ENCODE results near the gene SGCD.

- TF ChIP-seq NEUROD1 (IDR thresholded peaks at IDR 0.05; ENCODE audit: borderline replicate concordance, low read depth, low read length, partially characterized antibody) = no peak
- no peak for TF ChIP-seq BCL6 (CRISPR knock-in tag; IDR thresholded peaks at IDR 0.05)
- TF ChIP-seq STAT6 (CRISPR knock-in tag; IDR thresholded peaks at IDR 0.05) = no peak
- no peak for TF ChIP-seq CTCF (IDR thresholded peaks at IDR 0.05 in 2 of 3, conservative IDR thresholded peaks at IDR 0.05 in 1 of 3; ENCODE audit: insufficient read depth in 2 of 3, low read depth in 1 of 3, low read length in 3 of 3)
- no peak for TF ChIP-seq YY1 (IDR thresholded peaks at IDR 0.05; ENCODE audit: borderline replicate concordance in 1 of 3, control insufficient read depth in 1 of 3, extremely low read depth in 1 of 3, insufficient read depth in 3 of 3, insufficient read length in 1 of 3, insufficient replicate concordance in 2 of 3, low read depth in 1 of 3, low read length in 2 of 3)
- TF ChIP-seq TBL1XR1 (IDR thresholded peaks at IDR 0.05; ENCODE audit: low read length in 2 of 2) = no peak
- TF ChIP-seq SMARCC2 (IDR thresholded peaks at IDR 0.05; ENCODE audit: low read depth) = no peak
- TF ChIP-seq ZNF395 (CRISPR knock-in tag; IDR thresholded peaks at IDR 0.05) = no peak
- TF ChIP-seq ELF1 (tag; IDR thresholded peaks at IDR 0.05) = no peak
- TF ChIP-seq REST (IDR thresholded peaks at IDR 0.05; ENCODE audit: borderline replicate concordance) = no peak
- TF ChIP-seq REST (CRISPR knock-in tag; IDR thresholded peaks at IDR 0.05; ENCODE audit: low read depth) = no peak
- no peak for TF ChIP-seq BACH1 (tag; IDR thresholded peaks at IDR 0.05)
- TF ChIP-seq ZBTB49 (CRISPR knock-in tag; IDR thresholded peaks at IDR 0.05; ENCODE audit: borderline replicate concordance) = no peak
Observed at GRCh38 chr5:156476158-156476551, 149.2 kb downstream of the SGCD start.
